HG03159 (cell line): ENCODE measurements around the gene PRXL2A.

Source experiments
- ATAC-seq: cut with Tn5 transposase; IDR thresholded peaks from one replicate; pipeline ENCODE4 v1.9.1; 2021; ENCODE audit warnings: mild to moderate bottlenecking, moderate library complexity; ENCODE audit not compliant: unreplicated experiment

The PRXL2A gene

DNA sequence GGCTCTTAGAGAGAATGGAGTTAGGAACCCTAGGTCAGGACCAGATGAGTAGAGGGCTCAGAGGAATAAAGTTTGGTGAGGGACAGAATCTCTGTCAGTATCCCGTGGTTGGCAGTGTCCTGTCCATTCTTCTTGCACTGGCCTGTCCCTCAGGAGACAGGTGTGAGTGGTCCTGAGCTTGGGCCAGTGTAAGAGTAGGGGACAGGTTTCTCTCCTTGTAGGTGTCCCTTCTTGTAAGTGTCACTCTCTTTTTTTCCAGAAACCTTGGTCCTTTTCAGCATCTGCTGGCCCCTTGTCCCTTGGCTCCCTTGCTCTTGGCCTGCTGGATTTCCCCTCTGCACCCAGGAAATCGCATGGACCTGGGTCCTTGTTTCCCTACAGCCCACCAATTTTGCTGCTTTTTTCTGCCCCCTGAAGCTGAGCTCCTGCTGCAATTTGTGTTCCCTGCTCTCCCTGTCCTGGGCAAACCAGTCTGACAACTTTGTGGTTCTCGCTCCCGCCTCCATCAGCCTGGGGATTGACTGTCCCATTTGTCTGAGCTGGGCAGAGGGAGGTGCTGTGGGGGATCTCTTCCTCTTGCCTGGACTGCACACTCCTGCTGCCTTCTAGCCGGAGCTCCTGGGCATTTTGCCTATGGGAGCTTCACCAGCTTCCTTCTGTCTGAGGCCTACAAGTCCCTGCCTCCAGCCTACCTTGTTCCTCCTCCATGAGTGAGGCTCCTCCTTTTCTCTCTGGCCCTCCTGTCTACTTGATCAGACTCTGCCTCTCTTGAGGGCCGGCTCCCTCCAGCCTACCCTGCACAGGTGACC is 52.3 kb downstream of the PRXL2A start:
- ATAC-seq: no peak

DNA sequence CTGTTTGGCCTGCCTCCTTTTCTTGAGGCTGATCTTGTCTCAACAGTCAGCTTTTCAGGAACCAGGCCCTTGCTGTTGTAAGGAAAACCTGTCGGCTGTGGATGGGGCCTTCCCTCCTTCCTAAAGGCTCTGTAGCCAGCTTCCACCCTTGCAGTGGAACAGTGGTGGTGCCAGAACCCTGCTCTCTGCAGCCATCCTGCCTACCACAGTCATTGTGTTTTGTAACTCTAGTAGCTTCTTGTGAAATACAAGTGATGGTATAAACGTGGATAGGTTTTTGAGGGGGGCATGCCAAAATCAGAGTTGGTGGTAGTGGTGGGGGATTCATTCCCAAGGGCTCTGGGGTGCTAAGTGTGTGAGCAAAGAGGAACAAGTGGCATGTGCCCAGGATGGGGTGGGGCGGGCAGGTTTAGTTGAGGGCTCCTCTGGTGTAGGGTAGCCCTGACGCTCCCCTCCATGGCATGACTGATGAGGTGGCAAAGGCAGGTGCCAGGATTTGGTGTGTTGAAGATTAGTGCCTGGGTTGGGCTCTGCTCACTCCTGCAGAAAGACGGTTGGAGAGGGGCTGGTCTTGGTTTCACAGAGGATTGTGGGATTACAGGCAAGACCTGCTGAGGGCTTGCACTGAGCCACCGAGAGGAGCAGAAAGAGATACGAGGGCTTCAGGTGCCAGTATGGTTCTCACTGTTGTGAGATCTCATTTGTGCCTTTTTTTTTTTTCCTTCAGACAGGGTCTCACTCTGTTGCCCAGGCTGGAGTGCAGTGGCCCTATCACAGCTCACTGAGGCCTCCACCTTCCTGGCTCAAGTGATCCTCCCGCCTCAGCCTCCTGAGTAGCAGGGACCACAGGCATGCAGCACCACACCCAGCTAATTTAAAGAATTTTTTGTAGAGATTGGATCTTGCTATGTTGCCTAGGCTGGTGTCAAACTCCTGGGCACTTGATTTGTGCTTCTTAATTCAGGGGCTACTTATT is 53.1 kb downstream of the PRXL2A start:
- no peak for ATAC-seq

DNA sequence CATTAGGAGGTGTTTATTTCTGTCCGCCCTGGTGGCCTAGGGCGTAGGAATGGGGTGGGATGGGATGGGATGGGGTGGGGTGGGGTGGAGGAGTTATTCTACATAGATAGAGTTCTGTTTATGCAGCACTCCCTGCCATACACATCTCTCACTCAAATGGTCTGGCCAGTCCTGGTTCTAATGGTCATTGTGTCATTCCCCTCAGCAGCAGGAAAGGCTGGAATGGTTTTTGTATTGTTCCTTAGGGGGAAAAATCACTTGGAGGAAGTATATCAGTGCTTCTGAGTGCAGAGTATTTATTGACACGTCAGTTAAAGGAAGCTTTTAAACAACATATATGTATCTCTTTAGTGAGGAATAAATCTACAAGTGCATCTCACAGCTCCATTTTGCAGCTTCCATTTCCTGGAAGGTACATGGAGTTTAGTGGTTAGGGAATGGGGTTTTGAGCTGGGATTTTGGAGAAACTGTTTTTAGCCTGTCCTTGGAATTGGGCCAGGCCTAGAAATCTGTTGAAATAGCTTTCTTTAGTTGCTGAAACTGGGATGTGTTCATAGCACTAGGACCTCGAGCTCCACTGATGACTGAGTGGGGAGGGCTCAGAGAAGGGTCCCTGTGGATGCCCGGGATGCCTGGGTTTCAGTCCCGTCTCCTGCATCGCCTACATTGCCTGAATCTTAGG is 54.1 kb downstream of the PRXL2A start:
- ATAC-seq: no peak

DNA sequence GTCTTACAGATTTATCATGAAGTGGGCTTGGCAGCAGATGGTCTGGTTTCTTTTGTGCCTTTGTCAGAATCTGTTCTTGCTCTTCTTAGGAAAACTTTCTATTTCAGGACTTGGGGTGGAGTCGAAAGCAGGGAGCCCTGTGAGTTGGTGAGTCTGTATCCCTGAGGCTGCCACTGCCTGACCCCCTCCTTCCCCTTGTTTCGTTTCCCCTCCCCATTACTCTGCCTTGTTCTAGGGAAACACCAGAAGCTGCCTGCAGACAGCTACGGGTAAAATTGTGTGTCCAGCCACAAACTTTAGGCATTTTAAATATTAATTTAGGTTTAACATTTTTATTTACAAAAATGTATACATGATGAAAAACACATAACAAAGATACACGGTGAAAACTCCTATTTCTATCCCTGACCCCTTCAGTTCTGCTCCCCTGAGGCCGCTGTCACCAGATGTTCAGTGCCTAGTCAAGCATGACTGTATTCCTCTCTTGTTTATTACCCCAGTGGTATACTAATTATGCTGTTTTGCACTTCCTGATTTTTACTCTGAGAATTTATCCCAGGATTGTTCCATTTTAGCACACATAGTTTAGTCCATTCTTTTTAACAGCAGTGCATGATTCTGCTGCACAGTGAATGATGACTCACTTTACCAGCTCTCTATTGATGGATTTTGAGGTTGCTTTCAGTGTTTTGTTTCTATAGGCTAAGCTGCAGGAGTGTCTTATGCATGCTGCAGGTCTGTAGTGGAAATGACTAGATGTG is 54.8 kb downstream of the PRXL2A start:
- ATAC-seq: peak; percentile 26

DNA sequence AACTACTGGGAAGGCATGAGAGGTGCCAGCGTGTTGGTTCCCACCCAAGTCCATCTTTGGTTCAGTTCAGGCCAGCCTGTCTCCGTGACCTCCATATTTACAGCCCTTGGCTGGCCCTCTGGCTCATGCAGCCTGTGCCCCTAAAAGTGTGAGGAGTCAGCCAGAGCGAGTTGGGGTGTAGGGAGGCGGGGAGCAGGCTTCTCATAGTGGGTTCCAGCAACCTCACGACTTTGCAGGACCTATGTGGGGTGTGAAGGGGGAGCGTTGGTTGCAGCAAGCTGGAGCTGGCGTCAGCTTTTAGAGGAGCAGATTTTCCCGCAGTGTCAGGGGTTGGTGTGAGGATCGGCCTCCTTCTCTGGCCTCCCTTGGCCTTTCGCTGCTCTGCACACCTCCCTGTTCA is 55.5 kb downstream of the PRXL2A start:
- no peak for ATAC-seq

DNA sequence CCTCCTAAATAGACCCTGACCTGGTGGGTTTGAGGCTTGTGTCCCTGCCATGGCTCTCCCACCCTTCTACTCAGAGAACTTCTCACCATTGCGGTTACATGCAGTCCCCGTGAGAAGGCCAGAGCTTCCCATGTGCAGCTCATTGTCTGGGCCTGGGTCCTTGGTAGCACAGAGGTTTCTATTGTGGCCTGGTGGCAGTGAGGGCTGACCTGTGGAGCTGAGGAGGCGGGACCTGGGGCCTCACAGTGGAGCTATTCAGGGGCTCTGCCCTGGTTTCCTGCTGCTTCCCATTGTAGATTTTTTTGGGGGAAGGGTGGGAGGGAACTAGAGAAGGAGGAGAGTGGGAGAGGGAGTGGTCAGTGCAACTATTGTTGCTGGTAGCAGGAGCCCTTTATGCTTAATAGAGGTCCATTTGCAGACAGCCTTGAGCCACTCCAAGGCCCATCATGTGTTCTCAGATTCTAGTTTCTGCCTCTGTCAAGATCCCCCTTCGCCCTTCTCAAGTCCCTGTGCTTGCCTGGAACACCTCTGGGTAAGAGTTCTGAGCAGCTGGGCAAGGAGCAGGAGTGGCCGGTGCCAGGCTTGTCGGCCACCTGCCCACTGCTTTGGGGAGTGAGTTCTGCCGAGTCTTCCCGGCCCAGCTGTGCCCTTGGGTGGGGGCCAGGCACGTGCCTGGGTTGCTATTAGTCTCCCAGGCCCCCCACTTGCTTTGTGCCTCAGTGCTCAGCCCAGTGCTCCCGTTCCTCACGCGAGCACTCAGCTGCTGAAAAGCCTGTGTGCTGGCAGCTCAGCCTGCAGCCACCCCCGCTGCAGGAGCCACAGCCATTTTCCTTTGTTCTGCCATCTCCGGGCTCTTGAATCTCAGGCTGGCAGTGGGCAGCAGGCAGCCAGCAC is 56.5 kb downstream of the PRXL2A start:
- no peak for ATAC-seq

DNA sequence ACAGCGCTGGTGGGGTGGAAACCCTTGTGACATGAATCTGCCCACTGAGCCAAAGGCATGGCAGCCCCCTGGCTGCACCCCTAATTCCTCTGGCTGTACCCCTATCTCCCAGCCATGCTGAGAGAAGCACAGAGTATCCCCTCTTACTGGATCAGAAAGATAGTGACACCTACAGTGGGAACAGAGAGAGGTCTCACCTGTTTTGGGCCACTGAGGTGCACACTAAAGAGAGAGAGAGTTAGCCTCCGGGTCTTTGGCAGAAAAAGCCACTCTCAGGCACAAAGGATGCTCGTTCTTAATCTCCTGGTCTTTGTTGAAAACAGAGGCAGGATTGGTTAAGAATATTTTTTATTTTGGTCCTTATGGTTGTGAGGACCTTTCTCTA is 57.1 kb downstream of the PRXL2A start:
- ATAC-seq: no peak

DNA sequence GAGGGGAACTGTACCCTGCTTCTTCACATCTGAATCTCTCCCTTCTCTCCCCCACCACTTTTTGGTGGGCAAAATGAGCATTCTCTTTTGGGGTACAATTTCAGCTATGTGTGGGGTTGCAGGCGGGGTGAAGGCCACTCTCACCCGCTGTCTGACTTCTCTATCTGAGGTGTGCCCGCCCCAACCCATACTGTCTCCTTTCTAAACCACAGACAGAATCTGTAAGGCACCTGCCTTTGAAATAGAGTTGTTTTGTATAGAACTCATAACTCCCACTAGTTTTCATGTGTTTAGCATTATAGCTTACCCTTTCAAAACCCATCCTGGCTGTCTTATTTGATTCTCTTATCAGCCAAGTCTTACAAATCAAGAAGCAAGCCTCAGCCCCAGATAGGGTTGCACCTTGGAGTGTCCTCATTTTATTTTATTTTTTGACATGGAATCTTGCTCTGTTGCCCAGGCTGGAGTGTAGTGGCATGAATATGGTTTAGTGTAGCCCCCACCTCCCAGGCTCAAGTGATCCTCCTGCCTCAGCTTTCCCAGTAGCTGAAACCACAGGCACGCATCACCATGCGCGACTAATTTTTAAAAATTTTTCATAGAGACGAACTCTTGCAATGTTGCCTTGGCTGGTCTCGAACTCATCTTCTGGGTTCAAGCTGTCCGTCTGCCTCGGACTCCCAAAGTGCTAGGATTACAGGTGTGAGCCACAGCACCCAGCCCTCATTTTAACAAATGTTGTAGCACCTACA is 57.7 kb downstream of the PRXL2A start:
- no peak for ATAC-seq

DNA sequence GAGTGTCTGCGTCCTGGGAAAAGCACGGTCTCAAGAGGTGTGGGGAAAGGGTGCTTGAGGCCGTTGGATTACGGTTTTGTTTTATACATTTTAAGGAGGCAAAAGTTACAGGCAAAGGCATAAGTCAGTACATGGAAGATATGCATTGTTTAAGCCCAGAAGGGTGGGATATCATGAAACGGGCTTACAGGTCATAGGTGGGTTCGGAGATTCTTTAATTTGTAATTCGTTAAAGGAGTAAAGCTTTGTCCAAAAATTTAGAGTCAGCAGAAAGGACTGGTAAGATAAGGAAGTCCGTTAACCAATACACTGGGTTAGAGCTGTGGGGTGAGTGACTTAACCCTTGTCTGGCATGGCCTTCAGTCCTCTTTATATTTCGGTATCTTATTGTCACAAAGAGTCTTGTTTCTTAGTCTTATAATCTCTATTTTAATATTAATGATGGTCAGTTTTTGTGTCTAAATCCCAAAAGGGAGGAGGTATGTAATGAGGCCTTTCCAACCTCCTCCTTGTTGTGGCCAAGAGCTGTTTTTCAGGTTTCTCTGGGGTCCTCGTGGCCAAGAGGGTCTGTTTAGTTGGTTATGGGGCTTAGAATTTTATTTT is 58.5 kb downstream of the PRXL2A start:
- no peak for ATAC-seq

DNA sequence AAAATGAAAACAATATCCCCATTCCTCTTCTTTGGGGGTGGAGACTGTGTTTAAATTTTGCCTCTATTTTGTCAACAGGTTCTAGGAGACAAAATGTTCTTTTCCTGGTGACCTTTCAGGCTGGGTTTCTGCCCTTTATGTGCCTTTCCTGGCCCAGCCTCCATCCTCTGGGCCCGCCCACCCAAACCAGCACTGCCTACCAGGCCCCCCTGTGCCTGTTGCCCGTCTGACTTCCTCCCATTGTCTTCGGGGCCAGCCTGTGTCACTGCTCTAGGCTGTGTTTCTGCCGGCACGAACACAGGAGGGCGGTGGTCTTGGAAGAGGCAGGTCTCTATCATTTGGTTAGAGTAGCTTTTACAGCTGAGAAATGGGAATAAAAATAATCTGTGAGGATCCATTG is 59.7 kb downstream of the PRXL2A start:
- no peak for ATAC-seq

DNA sequence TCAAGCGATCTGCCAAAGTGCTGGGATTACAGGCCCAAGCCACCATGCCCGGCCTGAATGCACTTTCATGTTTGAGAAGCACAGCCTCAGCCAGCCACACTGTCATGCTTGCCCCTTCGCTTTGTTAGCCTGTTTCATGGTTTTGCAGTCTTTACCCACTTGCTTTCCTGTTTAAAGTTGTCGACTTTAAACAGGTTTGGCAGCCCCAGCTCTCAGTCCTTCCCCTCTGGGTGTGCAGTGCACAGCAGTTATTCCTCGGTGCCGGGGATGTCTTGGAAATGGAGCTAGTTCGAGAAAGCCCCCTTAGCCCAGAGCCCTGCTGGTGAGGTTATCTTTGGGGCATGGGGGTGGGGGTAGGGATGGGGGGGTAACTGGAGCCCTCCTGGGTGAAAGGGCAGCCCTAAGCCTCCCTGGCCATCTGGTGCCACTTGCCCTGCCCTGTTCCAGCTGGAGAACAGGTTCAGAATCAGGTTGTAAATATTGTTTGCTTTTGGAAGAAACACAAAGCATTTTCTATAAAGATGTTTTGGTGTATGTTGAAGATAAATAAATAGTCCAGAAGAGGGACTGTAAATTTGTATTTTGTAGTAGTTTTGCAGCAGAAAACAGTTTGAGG is 60.6 kb downstream of the PRXL2A start:
- no peak for ATAC-seq

DNA sequence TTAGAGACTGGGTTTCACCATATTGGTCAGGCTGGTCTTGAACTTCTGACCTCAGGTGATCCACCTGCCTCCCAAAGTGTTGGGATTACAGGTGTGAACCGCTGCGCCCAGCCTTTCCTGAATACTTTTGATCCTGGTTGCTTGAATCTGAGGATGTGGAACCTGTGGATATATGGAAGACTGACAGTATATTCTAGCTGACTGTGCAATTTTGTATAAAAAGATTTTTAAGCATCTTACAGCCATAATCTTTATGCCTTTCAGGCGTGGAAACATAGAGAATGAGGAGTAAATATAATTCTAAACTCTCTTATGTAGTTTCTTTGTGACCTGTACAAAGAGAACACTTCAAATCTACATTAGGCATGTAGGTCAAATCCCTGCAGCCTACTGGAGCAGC is 61.9 kb downstream of the PRXL2A start:
- ATAC-seq: no peak

DNA sequence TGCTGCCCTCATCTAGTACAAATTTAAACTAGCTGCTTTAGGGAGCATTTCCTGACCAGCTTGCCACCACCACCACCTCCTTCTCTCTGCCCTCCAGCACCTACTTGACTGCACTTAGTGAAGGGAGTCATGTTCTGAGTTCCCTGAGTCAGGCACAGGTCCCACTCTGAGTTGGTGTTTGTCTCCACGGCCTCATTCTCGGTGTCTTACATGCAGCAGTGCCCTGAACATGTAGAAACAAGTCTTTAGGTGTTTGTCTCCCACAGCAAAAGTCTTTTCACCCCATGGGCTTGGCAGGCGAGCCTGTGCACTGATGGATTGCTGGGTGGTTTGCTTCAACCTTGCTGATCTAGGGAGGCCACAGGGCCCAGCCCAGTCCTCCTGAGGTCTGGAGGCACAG is 62.6 kb downstream of the PRXL2A start:
- no peak for ATAC-seq

DNA sequence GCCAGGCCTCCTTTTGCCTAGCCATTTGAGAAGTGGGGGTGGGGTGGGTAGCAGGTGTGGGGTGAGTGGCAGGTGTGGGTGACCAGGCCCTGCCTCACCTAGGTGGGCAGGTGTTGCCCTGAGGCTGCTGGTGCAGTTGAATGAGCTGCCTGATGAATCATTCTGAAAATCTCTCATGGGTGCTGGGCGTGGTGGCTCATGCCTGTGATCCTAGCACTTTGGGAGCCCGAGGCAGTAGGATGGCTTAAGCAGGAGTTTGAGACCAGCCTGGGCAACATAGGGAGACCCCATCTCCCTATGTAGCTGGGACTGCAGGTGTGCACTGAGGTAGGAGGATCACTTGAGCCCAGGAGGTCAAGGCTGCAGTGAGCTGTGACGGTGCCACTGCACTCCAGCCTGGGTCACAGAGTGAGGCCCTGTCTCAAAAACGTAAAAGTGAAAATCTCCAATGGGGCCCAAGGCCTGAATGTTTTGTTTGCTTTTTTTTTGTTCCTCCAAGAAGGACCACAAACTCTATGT is 63.4 kb downstream of the PRXL2A start:
- peak; percentile 52 for ATAC-seq

DNA sequence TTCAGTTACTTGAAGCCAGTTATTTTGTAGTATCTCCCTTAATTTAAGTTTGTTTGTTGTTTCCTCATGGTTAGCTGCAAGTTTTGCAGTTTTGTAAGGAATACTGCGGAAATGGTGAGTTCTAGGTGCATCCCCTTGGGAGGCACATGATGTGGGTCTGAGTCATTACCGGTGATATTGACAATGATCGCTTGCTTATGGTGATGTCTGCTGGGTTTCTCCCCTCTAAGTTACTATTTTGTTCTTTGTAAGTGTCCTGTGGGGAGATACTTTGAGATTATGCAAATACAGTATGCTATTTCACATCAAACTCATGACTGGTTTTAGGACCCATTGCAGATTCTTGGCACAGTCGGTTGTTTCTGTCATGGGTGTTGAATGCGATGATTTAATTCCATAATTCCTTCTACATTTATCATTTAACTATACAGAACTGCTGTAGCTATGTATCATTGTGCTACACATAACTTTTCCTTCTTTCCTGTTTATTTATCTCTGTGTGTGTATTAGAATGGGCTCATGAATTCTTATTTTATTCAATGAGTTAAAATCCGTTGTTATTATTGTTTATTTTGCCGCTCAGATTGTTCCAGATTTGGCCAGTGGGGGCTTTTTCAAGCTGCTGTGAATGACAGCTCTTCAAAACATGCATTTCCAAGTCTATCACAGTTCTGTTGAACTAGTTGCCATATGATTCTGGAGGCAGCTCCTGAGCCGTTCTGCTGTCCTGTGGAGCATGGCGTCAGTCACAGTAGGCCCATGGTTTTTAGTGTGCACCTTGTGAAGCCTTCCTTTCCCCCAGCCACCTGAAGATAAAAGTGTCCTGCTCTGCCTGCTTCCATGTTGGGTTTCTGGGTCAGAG is 64.1 kb downstream of the PRXL2A start:
- ATAC-seq: peak; percentile 94

DNA sequence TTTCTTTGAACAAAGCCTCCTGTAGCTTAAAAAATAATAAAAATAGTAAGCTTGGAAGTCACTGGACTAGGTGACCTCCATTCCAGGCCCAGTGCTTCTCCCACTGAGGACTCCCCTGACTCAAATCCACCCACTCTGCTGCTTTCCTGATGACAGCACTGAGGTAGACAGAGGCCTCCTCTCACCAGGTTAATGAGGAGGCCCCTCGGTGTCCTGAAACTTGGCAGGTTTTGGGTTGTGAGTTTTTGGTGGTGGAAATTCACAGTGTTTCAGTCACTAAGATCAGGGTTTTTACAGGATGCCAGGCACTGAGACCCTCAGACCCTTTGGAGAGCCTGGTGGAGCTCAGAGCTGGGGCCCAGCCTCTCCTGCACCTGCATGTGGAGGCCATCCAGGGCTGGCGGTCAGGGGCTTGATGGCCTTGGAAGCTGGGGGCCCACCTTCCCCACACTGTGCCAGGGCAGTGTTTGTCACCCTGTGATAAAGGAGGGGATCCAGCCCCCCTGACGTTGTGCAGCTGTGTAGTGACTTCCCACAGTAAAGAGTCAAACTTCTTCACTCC is 64.8 kb downstream of the PRXL2A start:
- ATAC-seq: no peak
